ENCODE measurements around the gene TMEM192. TPM values are rescaled to one million over a fixed set of nuclear protein-coding genes. Genes with fewer than 3 reads are reported as not detected.

TMEM192 gene
- total and polyA plus RNA-seq, 2 of the 13 experiments (the other 11 are each of a cell fraction or from before 2014, with no cell fraction given): 19.8 to 19.9 TPM

DNA sequence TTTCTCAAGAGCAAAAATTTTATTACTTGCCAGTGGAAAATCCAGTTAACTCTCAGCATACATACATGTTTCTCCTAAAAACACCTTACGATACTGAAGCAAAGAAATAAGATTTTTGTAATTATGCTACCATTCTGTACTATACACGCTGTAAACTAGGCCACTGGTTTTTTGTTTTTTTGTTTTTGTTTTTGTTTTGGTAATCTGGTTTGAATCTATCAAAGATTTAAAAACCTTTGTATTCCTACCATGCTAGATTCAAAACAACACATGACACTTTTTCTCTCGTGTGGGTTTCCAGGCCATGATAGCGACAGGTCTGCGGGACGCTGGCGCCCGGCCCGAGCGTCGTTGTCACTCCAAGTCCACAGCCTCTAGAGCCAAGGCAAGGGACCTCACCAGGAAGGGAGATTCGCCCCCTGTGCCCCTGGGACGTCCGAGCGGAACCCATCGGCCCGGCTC lies 723 bp downstream of the TMEM192 start (continued):
- TF ChIP-seq HDAC2 (CRISPR knock-in tag; IDR thresholded peaks at IDR 0.05) (peak; percentile 28; the same call in 1 of the 2 replicates), ZBTB21 (CRISPR knock-in tag; IDR thresholded peaks at IDR 0.05) (no peak), ZNF383 (CRISPR knock-in tag; IDR thresholded peaks at IDR 0.05; ENCODE audit: borderline replicate concordance) (no peak), SMAD3 (CRISPR knock-in tag; IDR thresholded peaks at IDR 0.05) (no peak), ZNF589 (CRISPR knock-in tag; conservative IDR thresholded peaks at IDR 0.05) (no peak), ZNF441 (CRISPR knock-in tag; IDR thresholded peaks at IDR 0.05; ENCODE audit: borderline replicate concordance) (0 out of 2 replicates have a peak, but pooled peaks have one; percentile 48), ZSCAN21 (CRISPR knock-in tag; IDR thresholded peaks at IDR 0.05; ENCODE audit: borderline replicate concordance) (no peak), ZSCAN31 (CRISPR knock-in tag; IDR thresholded peaks at IDR 0.05; ENCODE audit: low read depth) (no peak), EP300 (IDR thresholded peaks at IDR 0.05; ENCODE audit: low read depth in 2 of 2, low read length in 2 of 2) (no peak), EP300 (CRISPR knock-in tag; IDR thresholded peaks at IDR 0.05; ENCODE audit: borderline replicate concordance) (no peak), SSRP1 (CRISPR knock-in tag; IDR thresholded peaks at IDR 0.05) (no peak), MYNN (CRISPR knock-in tag; IDR thresholded peaks at IDR 0.05; ENCODE audit: low read depth) (no peak), REL (CRISPR knock-in tag; conservative IDR thresholded peaks at IDR 0.05) (no peak), SP2 (CRISPR knock-in tag; IDR thresholded peaks at IDR 0.05) (no peak), SALL1 (CRISPR knock-in tag; IDR thresholded peaks at IDR 0.05) (peak; percentile 33; the same call in 1 of the 2 replicates), NCOA5 (CRISPR knock-in tag; IDR thresholded peaks at IDR 0.05) (no peak), ZNF839 (CRISPR knock-in tag; IDR thresholded peaks at IDR 0.05; ENCODE audit: borderline replicate concordance) (no peak), E2F2 (CRISPR knock-in tag; IDR thresholded peaks at IDR 0.05; ENCODE audit: borderline replicate concordance) (no peak)
- TF ChIP-seq, protein P1, sequence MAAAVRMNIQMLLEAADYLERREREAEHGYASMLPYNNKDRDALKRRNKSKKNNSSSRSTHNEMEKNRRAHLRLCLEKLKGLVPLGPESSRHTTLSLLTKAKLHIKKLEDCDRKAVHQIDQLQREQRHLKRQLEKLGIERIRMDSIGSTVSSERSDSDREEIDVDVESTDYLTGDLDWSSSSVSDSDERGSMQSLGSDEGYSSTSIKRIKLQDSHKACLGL (CRISPR knock-in tag; IDR thresholded peaks at IDR 0.05): no peak
- TF ChIP-seq, protein P2, sequence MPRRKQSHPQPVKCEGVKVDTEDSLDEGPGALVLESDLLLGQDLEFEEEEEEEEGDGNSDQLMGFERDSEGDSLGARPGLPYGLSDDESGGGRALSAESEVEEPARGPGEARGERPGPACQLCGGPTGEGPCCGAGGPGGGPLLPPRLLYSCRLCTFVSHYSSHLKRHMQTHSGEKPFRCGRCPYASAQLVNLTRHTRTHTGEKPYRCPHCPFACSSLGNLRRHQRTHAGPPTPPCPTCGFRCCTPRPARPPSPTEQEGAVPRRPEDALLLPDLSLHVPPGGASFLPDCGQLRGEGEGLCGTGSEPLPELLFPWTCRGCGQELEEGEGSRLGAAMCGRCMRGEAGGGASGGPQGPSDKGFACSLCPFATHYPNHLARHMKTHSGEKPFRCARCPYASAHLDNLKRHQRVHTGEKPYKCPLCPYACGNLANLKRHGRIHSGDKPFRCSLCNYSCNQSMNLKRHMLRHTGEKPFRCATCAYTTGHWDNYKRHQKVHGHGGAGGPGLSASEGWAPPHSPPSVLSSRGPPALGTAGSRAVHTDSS (CRISPR knock-in tag; conservative IDR thresholded peaks at IDR 0.05): no peak
- TF ChIP-seq, protein P3, sequence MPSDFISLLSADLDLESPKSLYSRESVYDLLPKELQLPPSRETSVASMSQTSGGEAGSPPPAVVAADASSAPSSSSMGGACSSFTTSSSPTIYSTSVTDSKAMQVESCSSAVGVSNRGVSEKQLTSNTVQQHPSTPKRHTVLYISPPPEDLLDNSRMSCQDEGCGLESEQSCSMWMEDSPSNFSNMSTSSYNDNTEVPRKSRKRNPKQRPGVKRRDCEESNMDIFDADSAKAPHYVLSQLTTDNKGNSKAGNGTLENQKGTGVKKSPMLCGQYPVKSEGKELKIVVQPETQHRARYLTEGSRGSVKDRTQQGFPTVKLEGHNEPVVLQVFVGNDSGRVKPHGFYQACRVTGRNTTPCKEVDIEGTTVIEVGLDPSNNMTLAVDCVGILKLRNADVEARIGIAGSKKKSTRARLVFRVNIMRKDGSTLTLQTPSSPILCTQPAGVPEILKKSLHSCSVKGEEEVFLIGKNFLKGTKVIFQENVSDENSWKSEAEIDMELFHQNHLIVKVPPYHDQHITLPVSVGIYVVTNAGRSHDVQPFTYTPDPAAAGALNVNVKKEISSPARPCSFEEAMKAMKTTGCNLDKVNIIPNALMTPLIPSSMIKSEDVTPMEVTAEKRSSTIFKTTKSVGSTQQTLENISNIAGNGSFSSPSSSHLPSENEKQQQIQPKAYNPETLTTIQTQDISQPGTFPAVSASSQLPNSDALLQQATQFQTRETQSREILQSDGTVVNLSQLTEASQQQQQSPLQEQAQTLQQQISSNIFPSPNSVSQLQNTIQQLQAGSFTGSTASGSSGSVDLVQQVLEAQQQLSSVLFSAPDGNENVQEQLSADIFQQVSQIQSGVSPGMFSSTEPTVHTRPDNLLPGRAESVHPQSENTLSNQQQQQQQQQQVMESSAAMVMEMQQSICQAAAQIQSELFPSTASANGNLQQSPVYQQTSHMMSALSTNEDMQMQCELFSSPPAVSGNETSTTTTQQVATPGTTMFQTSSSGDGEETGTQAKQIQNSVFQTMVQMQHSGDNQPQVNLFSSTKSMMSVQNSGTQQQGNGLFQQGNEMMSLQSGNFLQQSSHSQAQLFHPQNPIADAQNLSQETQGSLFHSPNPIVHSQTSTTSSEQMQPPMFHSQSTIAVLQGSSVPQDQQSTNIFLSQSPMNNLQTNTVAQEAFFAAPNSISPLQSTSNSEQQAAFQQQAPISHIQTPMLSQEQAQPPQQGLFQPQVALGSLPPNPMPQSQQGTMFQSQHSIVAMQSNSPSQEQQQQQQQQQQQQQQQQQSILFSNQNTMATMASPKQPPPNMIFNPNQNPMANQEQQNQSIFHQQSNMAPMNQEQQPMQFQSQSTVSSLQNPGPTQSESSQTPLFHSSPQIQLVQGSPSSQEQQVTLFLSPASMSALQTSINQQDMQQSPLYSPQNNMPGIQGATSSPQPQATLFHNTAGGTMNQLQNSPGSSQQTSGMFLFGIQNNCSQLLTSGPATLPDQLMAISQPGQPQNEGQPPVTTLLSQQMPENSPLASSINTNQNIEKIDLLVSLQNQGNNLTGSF (CRISPR knock-in tag; IDR thresholded peaks at IDR 0.05): no peak

All from HepG2 (cell line).